Natural killer cell (primary cell): ENCODE data around the gene JAZF1. TPM values are rescaled to one million over a fixed set of nuclear protein-coding genes. Genes with fewer than 3 reads are reported as not detected.

Experiments
- ATAC-seq, 3 donors: fragments of 150-1000 bp in 2 of 3; fragments of 200-7000 bp in 1 of 3; cut with Tn5 transposase; 1 replicate in 1 of 3; 2 replicates in 2 of 3; pipeline ENCODE4 v1.10.0; 2021; ENCODE audit warnings: mild to moderate bottlenecking in 2 of 3, moderate library complexity in 2 of 3
- DNase-seq, 2 donors: peaks; one replicate each; pipeline versions ENCODE4 v3.0.0 to v3.0.0-alpha.2; 2013 to 2021; ENCODE audit warnings: mixed read lengths in 1 of 2
- H3K27ac ChIP-seq: one replicate; pipeline ENCODE4 v1.5.1; 2013; ENCODE audit warnings: mild to moderate bottlenecking, low read length
- H3K27me3 ChIP-seq: one replicate; pipeline ENCODE4 v1.6.1; 2013; ENCODE audit warnings: low read length; ENCODE audit not compliant: control insufficient read depth, insufficient read depth
- H3K36me3 ChIP-seq: one replicate; pipeline ENCODE4 v1.6.1; 2013; ENCODE audit warnings: low read length; ENCODE audit not compliant: control insufficient read depth, insufficient read depth
- H3K4me1 ChIP-seq: one replicate; pipeline ENCODE4 v1.6.1; 2013; ENCODE audit warnings: low read length; ENCODE audit not compliant: control insufficient read depth, insufficient read depth
- H3K4me3 ChIP-seq: one replicate; pipeline ENCODE4 v1.5.1; 2013; ENCODE audit warnings: low read length
- H3K9me3 ChIP-seq: one replicate; pipeline ENCODE4 v1.6.1; 2013; ENCODE audit warnings: low read length; ENCODE audit not compliant: control insufficient read depth, insufficient read depth
- H3K27ac Mint-ChIP-seq, 2 donors: one replicate each; pipeline ENCODE4 v1.8.0; 2022; ENCODE audit warnings: mild to moderate bottlenecking in 2 of 2, mixed read lengths in 2 of 2, moderate library complexity in 1 of 2
- H3K27me3 Mint-ChIP-seq, 2 donors: one replicate each; pipeline ENCODE4 v1.8.0; 2022; ENCODE audit warnings: low read depth in 2 of 2, mixed read lengths in 2 of 2
- H3K36me3 Mint-ChIP-seq: one replicate; pipeline ENCODE4 v1.8.0; 2022; ENCODE audit warnings: mixed read lengths
- H3K4me1 Mint-ChIP-seq, 2 donors: one replicate each; pipeline ENCODE4 v1.8.0; 2022; ENCODE audit warnings: mixed read lengths in 2 of 2
- H3K4me3 Mint-ChIP-seq: one replicate; pipeline ENCODE4 v1.8.0; 2022; ENCODE audit warnings: mild to moderate bottlenecking, moderate library complexity, mixed read lengths
- H3K9me3 Mint-ChIP-seq, 2 donors: one replicate each; pipeline ENCODE4 v1.8.0; 2022; ENCODE audit warnings: mixed read lengths in 2 of 2
- WGBS: methylation state at CpG from one replicate; pipeline ENCODE4 v1.1.7; 2013; ENCODE audit warnings: missing lambda C conversion rate; ENCODE audit not compliant: insufficient coverage; 5-methylcytosine and 5-hydroxymethylcytosine counted together
- intact Hi-C: fragments of 100-400 bp; cut with micrococcal nuclease; formaldehyde crosslinking; loops from one replicate; pipeline ENCODE4 v1.14.2; 2022
- total RNA-seq, 4 donors: library from RNA; stranded (reverse); fragments of 120-200 nt in 1 of 4; gene quantifications; one replicate each; pipeline versions ENCODE4 v1.2.3 to v1.2.4, GENCODE V29; 2013 to 2022
- TF ChIP-seq, protein P1 (sequence below): fragments of 200-600 bp; IDR thresholded peaks from one replicate; pipeline ENCODE4 v1.8.0; 2022; ENCODE audit warnings: antibody characterized with exemption

Gene JAZF1
- total RNA-seq, 3 donors from 2014 or later (not counting 1 experiment from before 2014, with no cell fraction given), result 82.5 to 89.7 (median 87.6) TPM

DNA sequence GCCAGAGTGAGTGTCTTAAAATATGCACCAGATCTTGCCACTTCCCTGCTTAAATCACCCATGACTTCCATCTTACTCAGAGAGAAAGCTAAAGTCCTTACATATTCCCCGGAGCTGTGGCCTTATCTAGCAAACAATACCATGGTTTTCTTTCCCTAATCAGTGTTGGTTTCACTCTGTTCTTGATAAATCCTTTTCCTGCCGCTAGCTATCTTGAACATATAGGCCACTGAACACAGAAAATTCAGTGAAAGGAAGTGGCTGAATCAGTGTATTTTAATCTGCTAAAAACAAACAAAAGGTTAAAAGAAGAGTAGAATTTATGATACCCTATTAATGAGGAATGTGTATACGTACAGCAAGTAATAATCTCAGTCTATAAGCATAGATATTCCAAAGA, 42.0 kb upstream of the JAZF1 start:
- no peaks in the 10 kb centered on the region for H3K36me3 Mint-ChIP-seq
- H3K27ac Mint-ChIP-seq, result no peak overlapping the region
- Histone ChIP-seq H3K4me1 (no peaks in the 10 kb centered on the region), H3K27me3 (no peaks in the 10 kb centered on the region), H3K36me3 (no peaks in the 10 kb centered on the region), H3K4me3 (no peak overlapping the region), H3K9me3 (no peaks in the 10 kb centered on the region), H3K27ac (no peak overlapping the region)
- 32% methylated on average over 2 of the region's 3 CpGs for WGBS
- DNase-seq, result no peak
- intact Hi-C loops, result no loop called here
- H3K4me3 Mint-ChIP-seq, result no peak overlapping the region
- no peaks in the 10 kb centered on the region for H3K4me1 Mint-ChIP-seq
- H3K27me3 Mint-ChIP-seq, result no peaks in the 10 kb centered on the region
- no peak for ATAC-seq
- H3K9me3 Mint-ChIP-seq, result no peaks in the 10 kb centered on the region
- TF ChIP-seq, protein P1, sequence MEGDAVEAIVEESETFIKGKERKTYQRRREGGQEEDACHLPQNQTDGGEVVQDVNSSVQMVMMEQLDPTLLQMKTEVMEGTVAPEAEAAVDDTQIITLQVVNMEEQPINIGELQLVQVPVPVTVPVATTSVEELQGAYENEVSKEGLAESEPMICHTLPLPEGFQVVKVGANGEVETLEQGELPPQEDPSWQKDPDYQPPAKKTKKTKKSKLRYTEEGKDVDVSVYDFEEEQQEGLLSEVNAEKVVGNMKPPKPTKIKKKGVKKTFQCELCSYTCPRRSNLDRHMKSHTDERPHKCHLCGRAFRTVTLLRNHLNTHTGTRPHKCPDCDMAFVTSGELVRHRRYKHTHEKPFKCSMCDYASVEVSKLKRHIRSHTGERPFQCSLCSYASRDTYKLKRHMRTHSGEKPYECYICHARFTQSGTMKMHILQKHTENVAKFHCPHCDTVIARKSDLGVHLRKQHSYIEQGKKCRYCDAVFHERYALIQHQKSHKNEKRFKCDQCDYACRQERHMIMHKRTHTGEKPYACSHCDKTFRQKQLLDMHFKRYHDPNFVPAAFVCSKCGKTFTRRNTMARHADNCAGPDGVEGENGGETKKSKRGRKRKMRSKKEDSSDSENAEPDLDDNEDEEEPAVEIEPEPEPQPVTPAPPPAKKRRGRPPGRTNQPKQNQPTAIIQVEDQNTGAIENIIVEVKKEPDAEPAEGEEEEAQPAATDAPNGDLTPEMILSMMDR, result no peak

DNA sequence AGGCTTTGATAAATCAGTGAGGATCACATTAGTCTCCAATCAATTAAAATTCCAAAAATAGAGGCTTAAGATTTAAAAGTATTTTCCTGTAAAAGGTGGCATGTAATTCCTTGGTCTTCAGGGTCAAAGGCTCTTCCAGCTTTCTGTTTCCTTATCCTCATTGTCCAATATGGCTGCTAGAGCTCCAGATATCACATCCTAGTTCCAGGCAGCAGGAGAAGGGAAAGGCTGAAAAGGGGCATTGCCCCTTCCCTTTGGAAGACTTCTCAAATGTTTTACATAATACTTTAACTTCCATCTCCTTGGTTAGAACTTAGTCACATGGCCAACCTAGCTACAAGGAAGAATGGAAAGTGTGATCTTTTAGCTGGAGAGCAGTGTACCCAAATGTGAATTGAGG, 39.2 kb upstream of the JAZF1 start:
- H3K4me3 Mint-ChIP-seq, result no peak overlapping the region
- H3K27ac Mint-ChIP-seq, result no peak overlapping the region
- intact Hi-C loops, result no loop called here
- no peaks in the 10 kb centered on the region for H3K27me3 Mint-ChIP-seq
- H3K9me3 Mint-ChIP-seq, result no peaks in the 10 kb centered on the region
- H3K9me3 ChIP-seq, result no peaks in the 10 kb centered on the region
- ATAC-seq, result no peak
- H3K36me3 ChIP-seq, result no peaks in the 10 kb centered on the region
- TF ChIP-seq, protein P1, result no peak
- H3K4me3 ChIP-seq, result no peak overlapping the region
- H3K4me1 ChIP-seq, result no peaks in the 10 kb centered on the region
- no peaks in the 10 kb centered on the region for H3K36me3 Mint-ChIP-seq
- no peak for DNase-seq
- no peaks in the 10 kb centered on the region for H3K27me3 ChIP-seq
- no peak overlapping the region for H3K27ac ChIP-seq
- H3K4me1 Mint-ChIP-seq, result no peaks in the 10 kb centered on the region

DNA sequence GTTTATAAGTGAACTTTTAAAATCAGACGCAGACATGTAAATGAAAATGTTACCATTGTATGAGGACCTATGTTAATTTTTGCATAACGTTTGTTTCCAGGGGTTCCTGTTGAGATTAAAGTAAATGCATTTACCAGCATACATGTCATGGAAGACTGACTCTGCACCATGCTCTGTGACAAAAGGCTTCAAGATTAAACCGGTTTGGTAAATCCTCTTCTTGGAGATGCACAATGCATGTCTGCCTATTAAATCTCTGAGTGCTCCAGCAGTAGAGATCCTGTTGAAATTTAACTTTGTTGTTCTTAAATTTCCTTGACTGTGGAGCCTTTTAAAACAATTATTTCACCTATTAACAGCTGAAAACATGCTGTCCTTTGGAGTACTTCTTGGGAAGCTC, 36.5 kb upstream of the JAZF1 start:
- Mint-ChIP-seq H3K36me3 (no peaks in the 10 kb centered on the region), H3K9me3 (no peaks in the 10 kb centered on the region), H3K27me3 (no peaks in the 10 kb centered on the region), H3K27ac (no peak overlapping the region), H3K4me1 (no peaks in the 10 kb centered on the region), H3K4me3 (no peak overlapping the region)
- TF ChIP-seq, protein P1, result no peak
- H3K27ac ChIP-seq, result no peak overlapping the region
- no peak for DNase-seq
- no peaks in the 10 kb centered on the region for H3K27me3 ChIP-seq
- intact Hi-C loops, result no loop called here
- H3K4me1 ChIP-seq, result no peaks in the 10 kb centered on the region
- H3K4me3 ChIP-seq, result no peak overlapping the region
- no peak for ATAC-seq
- H3K9me3 ChIP-seq, result no peaks in the 10 kb centered on the region
- no peaks in the 10 kb centered on the region for H3K36me3 ChIP-seq
- WGBS, result 94% methylated on average over 3 of the region's 3 CpGs

DNA sequence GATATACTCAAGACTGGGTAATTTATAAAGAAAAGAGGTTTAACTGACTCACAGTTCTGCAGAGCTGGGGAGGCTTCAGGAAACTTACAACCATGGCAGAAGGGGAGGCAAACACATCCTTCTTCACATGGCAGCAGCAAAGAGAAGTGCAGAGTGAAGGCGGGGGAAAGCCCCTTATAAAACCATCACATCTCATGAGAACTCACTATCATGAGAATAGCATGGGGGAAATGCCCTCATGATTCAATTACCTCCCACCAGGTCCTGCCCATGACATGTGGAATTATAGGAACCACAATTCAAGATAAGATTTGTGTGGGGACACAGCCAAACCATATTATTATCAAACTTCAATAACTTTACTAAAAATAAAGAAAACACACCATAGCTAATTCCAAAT, 30.4 kb upstream of the JAZF1 start:
- Mint-ChIP-seq H3K27me3 (no peaks in the 10 kb centered on the region), H3K27ac (no peak overlapping the region), H3K4me3 (no peak overlapping the region), H3K36me3 (peaks cover 10% of the 10 kb centered on the region), H3K4me1 (peaks cover 41 to 43% of the 10 kb centered on the region in 2 donors), H3K9me3 (peaks cover 2 to 8% of the 10 kb centered on the region in 2 donors)
- no CpG with 5 or more reads among the region's 1 CpG for WGBS
- TF ChIP-seq, protein P1, result no peak
- no peak overlapping the region for H3K27ac ChIP-seq
- ATAC-seq (peak in 2 of 3 donors; percentile 14 to 38), DNase-seq (no peak)
- H3K27me3 ChIP-seq, result no peaks in the 10 kb centered on the region
- intact Hi-C loops, result no loop called here
- H3K4me1 ChIP-seq, result peaks cover 17% of the 10 kb centered on the region
- no peaks in the 10 kb centered on the region for H3K36me3 ChIP-seq
- no peak overlapping the region for H3K4me3 ChIP-seq
- peaks cover 5% of the 10 kb centered on the region for H3K9me3 ChIP-seq
